Keratinocyte (primary cell): ENCODE results near the gene DNAJC13. TPM values are rescaled to one million over a fixed set of nuclear protein-coding genes. Genes with fewer than 3 reads are reported as not detected.

Source experiments
- DNase-seq: peaks from one replicate; pipeline ENCODE4 v3.0.0-alpha.2; 2011; ENCODE audit warnings: low read depth, missing footprints, low spot score
- FAIRE-seq: peaks from 2 replicates; lab custom pipeline; 2011; peaks lifted over from hg19 to GRCh38; lab: Jason Lieb, UNC
- H2AFZ ChIP-seq: 2 replicates; pipeline ENCODE4 v1.6.0; 2012; ENCODE audit warnings: low read length, control low read depth, inconsistent platforms; ENCODE audit not compliant: control insufficient read depth
- H3K27ac ChIP-seq: 2 replicates; pipeline ENCODE4 v1.5.1; 2011; ENCODE audit warnings: low read length; ENCODE audit not compliant: control insufficient read depth, insufficient read depth
- H3K27me3 ChIP-seq: 3 replicates; pipeline ENCODE4 v1.6.0; 2011; ENCODE audit warnings: low read length; ENCODE audit not compliant: control insufficient read depth, insufficient read depth; ENCODE audit errors: extremely low read depth
- H3K36me3 ChIP-seq, 2 experiments: 2 replicates in 1 of 2; 3 replicates in 1 of 2; pipeline ENCODE4 v1.5.1; 2011; ENCODE audit warnings: low read length in 2 of 2, mild to moderate bottlenecking in 1 of 2; ENCODE audit not compliant: control insufficient read depth in 2 of 2, insufficient read depth in 2 of 2; ENCODE audit errors: extremely low read depth in 1 of 2
- H3K4me1 ChIP-seq: 3 replicates; pipeline ENCODE4 v1.5.1; 2011; ENCODE audit warnings: low read length; ENCODE audit not compliant: control insufficient read depth, insufficient read depth; ENCODE audit errors: extremely low read depth
- H3K4me2 ChIP-seq: 3 replicates; pipeline ENCODE4 v1.6.0; 2011; ENCODE audit warnings: low read depth, low read length; ENCODE audit not compliant: control insufficient read depth, insufficient read depth; ENCODE audit errors: extremely low read depth
- H3K4me3 ChIP-seq, 3 experiments: fragments of 200-600 bp in 1 of 3; sonication (generic) in 1 of 3; 2 replicates in 2 of 3; 3 replicates in 1 of 3; pipeline ENCODE4 v1.5.1; 2011 to 2016; ENCODE audit warnings: low read length in 3 of 3, mild to moderate bottlenecking in 3 of 3, control low read depth in 2 of 3, inconsistent platforms in 1 of 3, low read depth in 1 of 3, mixed read lengths in 1 of 3, mixed run types in 1 of 3, moderate library complexity in 1 of 3; ENCODE audit not compliant: control insufficient read depth in 2 of 3, insufficient read depth in 2 of 3; ENCODE audit errors: extremely low read depth in 1 of 3
- H3K79me2 ChIP-seq: 2 replicates; pipeline ENCODE4 v1.6.0; 2012; ENCODE audit warnings: low read length; ENCODE audit not compliant: control insufficient read depth, insufficient read depth
- H3K9ac ChIP-seq: 3 replicates; pipeline ENCODE4 v1.6.0; 2011; ENCODE audit warnings: low read length; ENCODE audit not compliant: control insufficient read depth, insufficient read depth; ENCODE audit errors: extremely low read depth
- H3K9me1 ChIP-seq: 3 replicates; pipeline ENCODE4 v1.6.0; 2011; ENCODE audit warnings: low read length; ENCODE audit not compliant: control insufficient read depth, insufficient read depth; ENCODE audit errors: extremely low read depth
- H3K9me3 ChIP-seq: 2 replicates; pipeline ENCODE4 v1.5.1; 2012; ENCODE audit warnings: low read depth, low read length; ENCODE audit not compliant: control insufficient read depth
- H4K20me1 ChIP-seq: 3 replicates; pipeline ENCODE4 v1.6.0; 2011; ENCODE audit warnings: low read length; ENCODE audit not compliant: control insufficient read depth, insufficient read depth; ENCODE audit errors: extremely low read depth
- EZH2 ChIP-seq: IDR thresholded peaks from one replicate; pipeline ENCODE4 v1.6.1; 2012; ENCODE audit warnings: inconsistent platforms, mild to moderate bottlenecking, low read length, moderate library complexity
- dilution Hi-C: fragments of 300-500 bp; cut with MboI; formaldehyde crosslinking; loops from one replicate; pipeline ENCODE4 v1.7.0; 2020; ENCODE audit warnings: low sequenced_read_pairs; ENCODE audit not compliant: extremely low pct_ligation_motif_present
- polyA plus RNA-seq, 5 experiments: library from polyadenylated mRNA; depleted of rRNA in 3 of 5; stranded (reverse) in 3 of 5; stranded (forward) in 1 of 5; unstranded in 1 of 5; fragments of >200 nt; gene quantifications; 1 replicate in 1 of 5; 2 replicates in 3 of 5; 3 replicates in 1 of 5; pipeline versions ENCODE4 v1.2.1 to v1.2.3, GENCODE V29; 2011 to 2012; ENCODE audit warnings: missing spikeins in 2 of 5, low read depth in 1 of 5, low replicate concordance in 1 of 5
- TF ChIP-seq, protein P1 (sequence below), 3 experiments: IDR thresholded peaks in 1 of 3; conservative IDR thresholded peaks in 1 of 3; optimal IDR thresholded peaks in 1 of 3; 2 replicates in 2 of 3; 3 replicates in 1 of 3; pipeline versions ENCODE3 to v1.5.1; 2011; ENCODE audit warnings: low read length in 3 of 3, mild to moderate bottlenecking in 3 of 3, moderate library complexity in 2 of 3, control low read depth in 1 of 3, inconsistent platforms in 1 of 3; ENCODE audit not compliant: insufficient read depth in 2 of 3; ENCODE audit errors: extremely low read depth in 1 of 3

The DNAJC13 gene
- polyA plus RNA-seq, 1 donor (not counting 4 experiments of a cell fraction or from before 2014, with no cell fraction given), result 24.3 TPM

DNA sequence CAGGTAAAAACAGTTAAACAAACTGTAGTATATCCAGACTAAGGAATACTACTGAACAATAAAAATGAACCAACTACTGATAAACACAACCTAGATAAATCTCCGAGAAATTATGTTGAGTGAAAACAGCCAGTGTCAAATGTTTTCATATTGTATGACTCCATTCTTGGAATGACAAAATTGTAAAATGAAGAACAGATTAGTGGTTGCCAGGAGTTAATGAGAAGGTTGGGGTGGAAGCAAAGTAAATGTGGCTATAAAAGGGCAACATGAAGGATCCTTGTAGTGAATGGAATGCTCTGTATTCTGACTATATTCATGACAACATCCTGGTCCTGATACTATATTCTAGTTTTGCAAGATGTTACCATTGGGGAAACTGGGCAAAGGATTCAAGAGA is 152.3 kb downstream of the DNAJC13 start:
- no peak overlapping the region for H3K4me2 ChIP-seq
- H3K4me1 ChIP-seq, result no peaks in the 10 kb centered on the region
- H3K9me1 ChIP-seq, result no peaks in the 10 kb centered on the region
- H3K27me3 ChIP-seq, result no peaks in the 10 kb centered on the region
- H2AFZ ChIP-seq, result no peak overlapping the region
- H3K36me3 ChIP-seq, result no peaks in the 10 kb centered on the region
- H3K4me3 ChIP-seq, result no peak overlapping the region
- TF ChIP-seq EZH2, result no peak
- TF ChIP-seq, protein P1, sequence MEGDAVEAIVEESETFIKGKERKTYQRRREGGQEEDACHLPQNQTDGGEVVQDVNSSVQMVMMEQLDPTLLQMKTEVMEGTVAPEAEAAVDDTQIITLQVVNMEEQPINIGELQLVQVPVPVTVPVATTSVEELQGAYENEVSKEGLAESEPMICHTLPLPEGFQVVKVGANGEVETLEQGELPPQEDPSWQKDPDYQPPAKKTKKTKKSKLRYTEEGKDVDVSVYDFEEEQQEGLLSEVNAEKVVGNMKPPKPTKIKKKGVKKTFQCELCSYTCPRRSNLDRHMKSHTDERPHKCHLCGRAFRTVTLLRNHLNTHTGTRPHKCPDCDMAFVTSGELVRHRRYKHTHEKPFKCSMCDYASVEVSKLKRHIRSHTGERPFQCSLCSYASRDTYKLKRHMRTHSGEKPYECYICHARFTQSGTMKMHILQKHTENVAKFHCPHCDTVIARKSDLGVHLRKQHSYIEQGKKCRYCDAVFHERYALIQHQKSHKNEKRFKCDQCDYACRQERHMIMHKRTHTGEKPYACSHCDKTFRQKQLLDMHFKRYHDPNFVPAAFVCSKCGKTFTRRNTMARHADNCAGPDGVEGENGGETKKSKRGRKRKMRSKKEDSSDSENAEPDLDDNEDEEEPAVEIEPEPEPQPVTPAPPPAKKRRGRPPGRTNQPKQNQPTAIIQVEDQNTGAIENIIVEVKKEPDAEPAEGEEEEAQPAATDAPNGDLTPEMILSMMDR (optimal IDR thresholded peaks at IDR 0.05 in 1 of 3, IDR thresholded peaks at IDR 0.05 in 1 of 3, conservative IDR thresholded peaks at IDR 0.05 in 1 of 3; ENCODE audit: extremely low read depth in 1 of 3, insufficient read depth in 2 of 3, low read length in 3 of 3), result no peak
- H3K79me2 ChIP-seq, result no peaks in the 10 kb centered on the region
- no peaks in the 10 kb centered on the region for H3K9me3 ChIP-seq
- H3K27ac ChIP-seq, result no peak overlapping the region
- no peak for FAIRE-seq
- DNase-seq, result no peak
- dilution Hi-C loops, result no loop called here
- no peaks in the 10 kb centered on the region for H4K20me1 ChIP-seq
- no peak overlapping the region for H3K9ac ChIP-seq

DNA sequence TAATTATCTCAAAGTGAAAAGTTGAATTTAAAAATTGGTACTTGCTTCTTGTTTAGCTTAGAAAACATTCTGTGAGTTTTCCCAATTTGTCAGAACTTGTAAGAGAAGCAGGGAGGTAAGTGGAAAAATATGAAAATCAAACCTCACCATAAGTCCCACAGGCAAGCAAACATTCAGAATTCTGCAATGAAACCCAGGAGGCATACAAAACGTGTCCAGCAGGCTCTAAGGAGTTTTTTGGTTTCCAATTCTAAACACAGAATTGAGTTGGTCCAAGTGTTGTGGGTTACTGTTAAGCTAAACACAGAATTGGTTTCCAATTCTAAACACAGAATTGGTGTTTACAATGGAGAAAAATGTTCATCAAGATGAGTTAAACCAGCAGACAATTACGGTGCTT is 152.7 kb downstream of the DNAJC13 start:
- dilution Hi-C loops, result no loop called here
- TF ChIP-seq, protein P1 (optimal IDR thresholded peaks at IDR 0.05 in 1 of 3, IDR thresholded peaks at IDR 0.05 in 1 of 3, conservative IDR thresholded peaks at IDR 0.05 in 1 of 3; ENCODE audit: extremely low read depth in 1 of 3, insufficient read depth in 2 of 3, low read length in 3 of 3), result no peak
- TF ChIP-seq EZH2, result no peak
- Histone ChIP-seq H2AFZ (no peak overlapping the region), H3K4me1 (no peaks in the 10 kb centered on the region), H3K36me3 (no peaks in the 10 kb centered on the region), H3K79me2 (no peaks in the 10 kb centered on the region), H3K9ac (no peak overlapping the region), H3K4me3 (no peak overlapping the region), H3K4me2 (no peak overlapping the region), H3K27ac (no peak overlapping the region), H3K27me3 (no peaks in the 10 kb centered on the region), H3K9me3 (no peaks in the 10 kb centered on the region), H3K9me1 (no peaks in the 10 kb centered on the region), H4K20me1 (no peaks in the 10 kb centered on the region)
- DNase-seq (no peak), FAIRE-seq (no peak)
